ENCODE measurements around the gene HAO2.

The HAO2 gene

DNA sequence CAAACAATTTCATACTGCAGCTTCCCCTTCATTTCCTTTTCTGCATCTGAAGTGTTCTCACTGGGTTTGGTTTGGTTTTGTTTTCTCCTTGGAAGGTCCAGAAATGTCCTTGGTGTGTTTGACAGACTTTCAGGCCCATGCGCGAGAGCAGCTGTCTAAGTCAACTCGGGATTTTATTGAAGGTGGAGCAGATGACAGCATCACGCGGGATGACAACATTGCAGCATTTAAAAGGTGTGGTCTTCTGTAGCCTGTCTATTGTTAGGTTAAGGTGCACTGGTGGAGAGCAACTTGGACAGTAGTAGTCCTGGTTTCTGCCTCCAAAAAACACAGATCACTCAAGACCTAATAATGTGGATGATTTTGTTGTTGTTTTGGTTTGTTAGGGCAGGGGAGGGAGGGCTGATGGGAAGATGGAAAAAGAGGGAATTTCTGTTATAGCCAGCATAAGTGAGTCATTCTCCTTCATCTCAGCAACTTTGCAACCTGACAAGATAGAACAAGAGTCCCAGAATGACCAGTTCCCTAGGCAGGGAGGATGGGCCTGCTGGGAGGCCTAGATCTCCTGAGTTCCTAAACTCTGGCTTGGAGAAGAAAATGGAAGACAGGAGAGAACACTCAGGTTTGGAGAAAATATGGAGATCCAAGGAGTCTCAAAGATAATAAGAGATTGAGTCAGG, 12.5 kb downstream of the HAO2 start:
- no peak for DNase-seq

DNA sequence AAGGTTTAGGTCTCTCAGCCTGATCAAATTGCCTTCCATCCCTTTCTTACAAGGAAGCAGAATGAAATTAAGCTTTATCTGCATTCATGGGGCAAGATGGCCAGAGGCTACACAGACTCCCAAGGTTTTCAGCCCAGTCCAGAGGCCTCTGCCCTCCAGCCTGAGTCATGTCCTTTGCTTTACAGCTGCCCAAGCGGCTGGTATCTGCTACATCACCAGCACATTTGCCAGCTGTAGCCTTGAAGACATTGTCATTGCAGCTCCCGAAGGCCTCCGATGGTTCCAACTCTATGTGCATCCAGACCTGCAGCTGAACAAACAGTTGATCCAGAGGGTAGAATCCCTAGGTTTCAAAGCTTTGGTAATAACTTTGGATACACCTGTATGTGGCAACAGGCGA, 16.0 kb downstream of the HAO2 start:
- no peak for DNase-seq

DNA sequence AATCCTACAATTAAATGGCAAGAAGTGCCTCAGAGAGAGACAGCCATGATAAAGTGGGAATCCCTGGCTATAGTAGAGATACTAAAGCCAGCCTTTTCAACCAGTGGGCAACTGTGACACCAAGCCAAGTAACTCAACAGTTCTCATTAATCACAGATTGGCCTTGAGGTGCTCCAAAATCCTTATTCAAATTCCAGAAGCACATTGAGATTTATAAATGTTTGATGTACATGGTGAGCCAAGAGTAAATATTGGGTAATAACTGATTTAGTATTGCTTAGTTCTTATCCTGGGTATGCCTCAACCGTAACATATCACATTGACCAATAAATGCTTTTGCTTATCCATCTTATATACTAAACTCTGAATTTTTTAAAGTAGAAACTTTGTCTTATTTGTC, 17.1 kb downstream of the HAO2 start:
- no peak for DNase-seq

DNA sequence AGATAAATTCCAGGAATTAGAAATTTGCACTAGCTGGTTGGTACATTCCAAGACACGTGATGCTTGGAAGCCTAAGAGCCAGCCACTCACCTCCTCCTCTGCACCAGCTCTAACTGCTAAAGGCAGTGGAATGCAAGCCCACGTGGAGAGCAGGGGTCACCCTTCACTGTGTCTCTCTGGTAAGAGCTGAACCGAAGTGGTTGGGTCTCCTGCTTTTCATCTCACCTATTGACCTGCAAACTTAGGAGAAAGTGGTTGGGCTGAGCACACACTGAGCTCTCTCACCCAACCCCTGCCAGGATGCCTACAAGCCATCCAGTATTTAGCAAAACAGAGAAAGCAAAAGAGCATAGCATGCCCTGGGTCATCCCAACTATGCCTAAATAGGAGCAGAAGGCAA, 19.3 kb downstream of the HAO2 start:
- DNase-seq = no peak

DNA sequence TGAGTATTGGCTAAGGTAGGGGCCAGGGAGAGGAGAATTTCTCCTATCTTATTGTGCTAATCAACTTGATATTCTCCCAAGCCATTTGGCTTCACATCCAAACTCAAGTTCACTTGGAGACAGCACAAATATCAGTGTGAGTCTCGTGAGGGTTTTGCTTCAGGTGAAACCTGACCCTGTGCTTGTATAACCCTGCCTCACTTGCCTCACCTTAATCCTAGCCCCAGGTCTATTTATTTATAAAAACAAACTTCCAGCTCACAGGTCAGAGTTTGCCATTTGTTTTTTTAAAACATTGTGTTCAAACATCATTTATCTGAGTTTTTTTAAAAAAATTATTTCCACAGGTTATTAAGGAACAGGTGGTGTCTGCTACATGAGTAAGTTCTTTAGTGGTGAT, 19.9 kb downstream of the HAO2 start:
- DNase-seq = no peak

DNA sequence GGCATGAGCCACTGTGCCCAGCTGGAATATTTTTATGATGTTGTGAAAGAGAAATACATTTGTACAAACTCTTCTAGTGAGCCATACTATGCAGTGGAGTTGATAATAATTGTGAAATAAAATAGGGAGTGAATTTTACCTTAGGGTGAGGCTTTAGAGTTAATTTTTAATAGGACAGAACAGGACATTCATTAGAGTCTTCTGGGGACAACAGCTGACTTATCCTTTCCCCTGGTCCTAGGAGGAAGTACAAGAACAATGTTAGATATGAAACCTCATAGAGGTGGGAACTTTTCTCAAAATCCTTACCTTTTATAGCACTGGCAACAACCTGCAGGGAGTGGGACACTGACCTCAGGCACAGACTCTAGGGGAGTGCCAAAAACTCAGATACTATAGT, 21.9 kb downstream of the HAO2 start:
- no peak for DNase-seq

DNA sequence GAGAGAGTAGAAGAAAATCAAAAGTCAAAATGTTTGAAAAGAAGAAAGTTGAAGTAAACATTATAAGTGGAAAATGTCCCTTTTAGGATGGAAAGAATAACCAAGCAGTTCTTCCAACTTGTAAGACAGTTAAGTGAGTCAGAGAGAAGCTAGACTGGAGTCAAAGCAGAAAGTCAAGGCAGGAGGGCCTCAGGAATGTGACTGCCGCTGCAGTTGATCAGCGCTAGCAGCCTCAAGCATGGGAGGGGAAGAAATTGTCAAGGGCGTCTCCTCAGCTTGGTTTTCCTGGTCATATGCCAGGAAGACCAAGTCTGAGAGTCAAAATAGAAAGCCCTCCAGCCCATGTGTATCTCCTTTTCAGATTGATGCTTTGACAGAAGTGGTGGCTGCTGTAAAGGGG, 23.2 kb downstream of the HAO2 start:
- DNase-seq = no peak

DNA sequence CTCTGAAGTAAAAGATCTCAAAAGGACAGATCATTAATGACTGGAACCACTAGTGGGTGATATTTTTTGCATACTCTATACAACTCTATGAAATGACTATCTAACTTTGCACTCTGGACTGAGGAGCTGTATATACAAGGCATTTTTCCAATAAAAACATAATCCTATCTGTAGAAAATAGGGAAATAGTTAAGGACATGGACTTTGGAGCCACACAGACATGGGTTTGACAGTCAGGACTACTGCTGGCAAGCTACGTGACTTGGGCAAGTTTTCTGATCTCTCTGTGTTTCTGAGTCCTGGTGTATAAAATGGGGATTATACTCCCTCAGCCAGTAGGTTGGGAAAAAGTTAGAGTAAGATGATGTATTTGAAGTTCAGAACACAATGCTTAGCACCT, 25.5 kb downstream of the HAO2 start:
- DNase-seq = no peak

DNA sequence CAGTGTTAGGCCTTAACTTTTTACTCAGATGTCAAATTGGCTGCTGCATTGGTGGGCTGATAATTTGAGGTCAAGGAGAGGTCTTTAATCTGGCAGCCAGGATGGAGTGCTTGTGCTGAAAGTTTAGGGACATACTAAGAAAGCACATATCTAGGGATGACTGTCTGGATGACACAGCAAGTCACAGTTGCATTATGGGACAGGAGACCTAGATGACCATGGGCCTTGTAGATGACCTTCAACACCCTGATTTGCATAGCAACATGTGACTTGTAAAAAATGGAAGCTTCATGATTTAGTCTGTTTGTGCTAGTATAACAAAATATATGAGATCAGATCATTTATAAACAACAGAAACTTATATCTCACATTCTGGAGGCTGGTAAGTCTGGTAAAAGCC, 28.4 kb downstream of the HAO2 start:
- no peak for DNase-seq

DNA sequence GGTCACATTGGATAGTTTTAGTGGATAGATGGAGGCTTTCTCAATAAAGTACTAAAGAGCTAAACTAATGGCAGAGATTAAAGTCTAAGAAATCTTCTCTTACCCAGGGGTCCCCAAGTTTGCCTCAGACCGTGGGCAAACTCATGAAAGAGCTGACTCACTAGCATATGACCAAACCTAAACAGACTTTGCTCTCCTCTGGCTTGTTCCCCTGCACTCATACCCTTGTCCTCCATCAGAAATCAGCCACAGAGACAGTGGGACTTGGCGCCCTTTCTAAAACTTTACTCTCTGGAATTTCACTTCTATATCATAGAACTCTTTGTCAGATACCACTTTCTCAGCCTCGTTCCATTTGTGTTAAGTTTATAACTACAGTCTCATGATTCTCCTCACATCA, 29.4 kb downstream of the HAO2 start:
- no peak for DNase-seq

DNA sequence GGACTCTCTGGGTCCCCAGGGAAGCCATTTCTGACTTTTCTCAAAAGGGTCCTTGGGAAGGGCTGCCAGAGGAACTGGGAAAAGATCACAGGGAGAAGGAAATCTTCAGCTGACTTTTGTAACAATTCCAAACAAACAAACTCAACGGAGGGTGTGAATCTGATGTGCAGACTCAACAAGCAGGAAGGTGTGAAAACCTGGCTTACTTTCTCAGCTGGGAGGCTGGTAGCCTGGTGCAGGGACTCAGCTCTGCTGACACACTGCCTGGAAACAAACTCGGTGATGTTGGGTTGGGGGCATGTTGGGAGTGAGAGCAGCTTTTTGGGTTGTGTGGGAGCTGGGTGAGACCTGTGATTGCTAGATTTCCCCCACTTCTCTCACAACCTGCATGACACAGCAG, 36.2 kb downstream of the HAO2 start:
- DNase-seq = no peak

DNA sequence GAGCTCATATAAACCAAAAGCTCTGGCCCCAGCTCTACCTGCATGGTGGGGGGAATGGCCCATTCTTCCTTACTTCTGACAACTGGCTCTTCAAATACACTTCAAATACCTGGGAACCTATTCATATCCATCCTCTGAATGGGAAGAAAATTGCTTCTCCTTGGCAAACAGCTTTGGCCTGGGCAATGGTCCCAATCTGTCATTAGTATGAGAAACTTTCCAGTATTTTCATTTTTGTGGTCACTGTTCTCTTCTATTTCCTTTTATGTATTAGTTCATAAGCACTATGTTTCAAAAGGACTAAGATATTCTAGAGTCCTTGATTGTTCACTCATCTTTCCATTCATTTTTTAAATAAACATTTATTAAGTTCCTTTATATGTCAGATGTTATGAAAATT, 41.1 kb downstream of the HAO2 start:
- DNase-seq = no peak

DNA sequence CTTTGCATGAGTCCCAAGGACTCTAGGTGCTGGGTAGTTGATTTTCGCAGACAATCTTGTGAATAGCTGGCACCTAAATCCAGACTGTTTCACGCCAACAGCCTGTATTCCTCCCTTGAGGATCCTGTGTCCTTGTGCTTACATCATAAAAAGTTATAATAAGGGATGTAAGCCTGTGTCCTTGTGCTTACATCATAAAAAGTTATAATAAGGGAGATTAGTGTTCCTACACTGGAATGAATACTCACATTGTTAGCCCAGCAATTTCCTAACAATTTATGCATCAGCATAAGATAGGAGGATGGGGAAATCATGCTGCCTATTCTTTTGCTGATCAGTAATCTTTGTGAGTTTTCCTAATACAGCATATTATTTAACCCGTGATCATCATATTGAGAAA, 42.4 kb downstream of the HAO2 start:
- DNase-seq = no peak

DNA sequence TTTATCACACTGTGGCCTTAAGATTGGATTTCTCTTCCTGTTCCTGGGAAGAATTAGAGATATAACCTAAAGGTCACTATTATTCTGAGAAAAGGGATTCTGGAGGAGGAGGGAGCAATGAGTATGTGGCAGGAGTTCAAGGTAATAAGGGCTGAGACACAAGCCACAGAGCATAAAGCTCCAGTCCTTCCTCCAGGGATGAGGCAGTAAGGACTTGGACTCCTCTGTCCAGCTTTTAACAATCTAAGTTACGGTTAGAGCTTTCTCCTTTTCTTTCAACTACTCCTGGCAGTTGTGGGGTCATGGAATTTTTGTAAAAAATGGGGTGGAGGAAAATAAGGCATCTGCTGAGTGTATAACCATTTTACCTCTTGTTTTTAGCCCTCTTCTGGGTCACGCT, 46.4 kb downstream of the HAO2 start, which contains the start of gene HSD3B2:
Gene HSD3B2 (plus strand): TSS at position 201 of the 400 bp plus-strand sequence. CDS start 270 bp downstream, outside the sequence.
- DNase-seq = no peak

DNA sequence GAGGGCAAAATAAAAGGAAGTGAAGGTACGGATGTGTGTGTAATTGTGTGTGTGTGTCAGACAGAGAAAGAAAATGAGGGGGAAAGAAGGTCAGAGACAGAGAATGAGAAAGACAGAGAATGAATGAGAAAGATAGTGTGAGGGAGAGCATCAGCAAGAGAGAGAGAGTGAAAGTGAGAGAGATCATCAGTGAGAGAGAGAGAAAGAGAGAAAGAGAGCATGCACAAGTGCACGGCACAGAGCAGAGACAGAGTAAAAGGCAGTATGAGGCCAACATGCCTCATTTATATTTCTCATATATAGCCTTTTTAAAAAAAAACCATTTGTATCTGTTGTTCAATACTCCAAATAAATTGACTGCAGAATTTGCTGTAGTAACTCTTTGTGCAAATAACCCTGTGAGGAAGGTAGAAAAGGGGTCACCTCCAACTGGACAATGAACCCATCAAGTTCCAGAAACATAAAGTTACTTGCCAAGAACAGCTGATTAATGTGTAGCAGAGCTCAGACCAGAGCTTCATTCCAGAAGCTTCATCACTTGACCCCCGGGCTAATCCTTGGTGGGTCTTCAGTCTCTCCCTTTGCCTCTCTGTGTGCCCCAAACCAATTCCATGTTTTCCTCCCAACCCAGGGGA, 47.5 kb downstream of the HAO2 start:
- no peak for DNase-seq

DNA sequence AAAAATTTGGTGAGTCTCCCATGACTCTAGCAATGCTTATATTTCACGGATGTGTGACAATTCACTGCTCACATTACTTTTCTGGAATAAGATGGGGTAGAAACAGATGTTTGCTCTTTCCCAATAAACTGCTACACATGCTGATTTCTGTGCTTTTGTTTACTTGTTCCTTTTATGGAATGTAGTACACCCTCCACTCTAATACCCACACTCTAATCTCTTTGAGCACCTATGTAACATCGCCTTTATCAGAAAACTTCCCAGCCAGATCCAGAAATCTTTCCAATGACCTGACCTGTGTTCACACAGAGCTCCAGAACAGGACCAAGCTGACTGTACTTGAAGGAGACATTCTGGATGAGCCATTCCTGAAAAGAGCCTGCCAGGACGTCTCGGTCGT, 50.5 kb downstream of the HAO2 start:
- DNase-seq = no peak

DNA sequence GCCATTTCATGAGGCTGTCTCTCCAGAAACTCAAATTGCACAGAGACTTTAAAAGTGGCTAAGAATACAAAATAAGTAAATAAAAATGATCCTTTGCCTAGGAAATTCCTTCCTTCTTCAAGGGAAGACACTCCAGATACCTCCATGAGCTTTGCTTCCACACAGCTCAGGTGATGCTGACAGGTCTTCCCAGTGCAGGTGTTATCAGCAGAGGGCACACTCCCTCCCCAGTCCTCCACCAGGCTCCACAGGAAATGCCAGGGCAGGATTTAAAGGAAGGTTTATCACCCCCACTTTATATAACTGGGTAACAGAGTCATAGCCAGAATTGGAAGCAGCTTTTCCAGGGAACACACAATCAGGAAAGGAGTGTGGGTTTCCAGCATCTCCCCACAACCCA, 52.1 kb downstream of the HAO2 start:
- DNase-seq = no peak

DNA sequence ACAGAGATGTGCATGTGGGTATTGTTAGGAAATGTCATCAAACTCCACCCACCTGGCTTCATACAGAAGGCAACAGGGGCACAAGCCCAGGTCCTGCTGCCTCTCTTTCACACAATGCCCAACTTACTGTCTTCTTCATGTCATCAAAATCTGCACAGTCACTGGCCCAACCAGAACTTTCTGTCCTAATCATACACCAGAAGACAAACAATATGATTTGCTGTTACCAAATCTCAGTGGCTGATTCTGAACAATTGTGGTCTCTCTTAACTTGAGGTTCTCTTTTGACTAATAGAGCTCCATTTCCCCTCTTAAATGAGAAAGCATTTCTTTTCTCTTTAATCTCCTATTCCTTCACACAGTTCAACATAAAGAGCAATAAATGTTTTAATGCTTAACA, 54.0 kb downstream of the HAO2 start:
- no peak for DNase-seq

DNA sequence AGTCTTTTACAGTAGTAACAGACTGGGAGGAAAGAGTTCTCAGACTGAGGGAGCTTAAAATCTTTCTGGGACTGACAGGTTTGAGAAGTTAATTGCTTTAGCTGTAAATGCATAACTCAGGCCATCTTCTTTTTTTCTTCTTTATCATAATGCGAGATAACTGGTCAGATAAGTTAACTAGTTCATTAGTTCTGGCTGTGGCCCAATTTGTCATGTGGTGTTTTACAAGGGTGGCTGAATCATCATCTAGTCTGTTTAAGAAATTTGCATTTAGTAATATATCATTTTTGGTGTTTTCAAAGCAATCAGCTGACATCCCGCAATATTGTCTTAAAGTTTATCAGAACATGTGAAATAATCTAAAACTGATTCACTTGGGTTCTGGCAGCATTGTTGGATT, 60.4 kb downstream of the HAO2 start:
- no peak for DNase-seq

DNA sequence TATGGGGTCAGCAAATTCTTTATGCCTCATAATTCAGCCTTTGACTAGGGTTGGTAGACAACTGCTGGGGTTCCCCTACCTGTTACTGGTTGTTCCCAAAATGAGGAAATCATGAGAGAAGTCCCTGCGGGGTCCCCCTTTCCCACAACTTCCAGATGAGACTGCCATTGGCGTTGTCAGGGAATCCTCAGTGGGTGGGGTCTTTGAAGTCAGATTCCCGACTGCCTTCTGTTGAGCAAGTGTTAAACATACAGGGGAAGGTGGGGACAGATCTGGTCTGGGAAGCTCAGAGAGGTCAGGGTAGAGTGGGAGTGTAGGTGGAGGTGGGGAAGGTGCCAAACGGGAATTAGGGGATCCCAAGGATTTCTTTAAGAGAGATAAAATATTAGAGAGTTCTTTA, 61.1 kb downstream of the HAO2 start:
- DNase-seq = no peak

DNA sequence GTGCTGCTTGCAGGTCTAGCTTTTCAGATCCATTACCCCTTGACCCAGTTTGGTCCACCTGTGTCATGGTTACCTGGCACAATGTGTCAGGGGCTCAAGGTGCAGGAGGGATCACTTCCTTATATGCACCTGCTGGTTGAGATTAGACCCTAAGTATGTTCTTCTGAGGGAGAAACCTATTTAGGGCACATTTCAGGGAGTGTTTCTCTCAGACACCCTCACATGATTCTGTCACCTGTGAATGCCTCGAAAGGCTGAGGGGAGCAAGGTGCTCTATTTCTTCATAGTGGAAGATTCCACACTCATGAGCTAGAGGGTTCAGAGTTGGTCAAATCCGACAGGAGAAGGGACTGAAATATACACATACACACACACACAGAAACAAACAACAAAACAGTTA, 61.9 kb downstream of the HAO2 start:
- DNase-seq = no peak

DNA sequence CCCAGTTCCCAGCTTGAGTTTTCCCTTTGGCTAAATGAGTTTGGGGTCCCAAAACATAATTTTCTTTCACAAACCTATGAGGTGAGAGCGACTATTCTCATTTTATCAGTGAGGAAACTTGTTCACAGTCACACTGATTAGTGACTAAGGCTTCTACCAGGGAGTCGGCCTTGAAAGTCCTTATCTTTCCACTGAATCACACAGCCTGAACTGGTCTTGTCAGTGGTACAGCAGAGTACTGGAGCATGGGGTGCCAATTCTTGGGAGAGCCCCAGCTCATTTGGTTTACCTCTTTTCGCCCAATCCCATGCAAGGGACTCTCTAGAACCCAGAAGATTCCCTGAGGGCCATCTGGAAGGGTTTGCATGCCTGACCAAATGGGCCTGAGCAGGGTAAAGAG, 63.3 kb downstream of the HAO2 start:
- no peak for DNase-seq

DNA sequence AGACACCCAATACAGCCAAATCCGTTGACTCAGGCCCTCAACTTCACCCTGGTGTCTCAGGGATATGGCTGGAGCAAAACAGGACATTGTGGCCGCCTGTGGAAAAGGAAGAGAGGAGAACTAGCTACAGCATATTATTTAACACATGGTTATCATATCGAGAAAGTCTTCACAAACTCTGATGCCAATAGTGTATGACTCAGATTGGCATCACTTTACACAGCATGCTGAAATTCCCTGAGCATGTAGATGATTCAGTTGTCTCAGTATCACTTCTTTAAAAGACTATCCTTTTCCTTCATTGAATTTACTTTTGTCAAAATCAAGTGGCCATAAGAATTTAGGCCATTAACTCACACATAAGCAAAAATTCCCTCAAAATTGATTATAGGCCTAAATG, 66.5 kb downstream of the HAO2 start:
- DNase-seq = no peak

DNA sequence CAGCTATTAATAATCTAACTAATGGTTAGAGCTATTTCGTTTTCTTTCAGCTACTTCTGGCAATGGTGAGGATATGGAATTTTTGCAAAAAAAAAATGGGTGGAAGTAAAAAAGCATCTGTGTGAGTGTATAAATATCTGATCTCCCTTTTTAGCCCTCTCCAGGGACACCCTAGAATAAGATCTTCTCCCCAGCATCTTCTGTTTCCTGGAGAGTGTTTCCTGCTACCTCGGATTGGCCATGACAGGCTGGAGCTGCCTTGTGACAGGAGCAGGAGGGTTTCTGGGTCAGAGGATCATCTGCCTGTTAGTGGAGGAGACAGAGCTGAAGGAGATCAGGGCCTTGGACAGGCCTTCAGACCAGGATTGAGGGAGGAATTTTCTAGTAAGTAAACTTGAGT, 70.2 kb downstream of the HAO2 start:
- DNase-seq = no peak

DNA sequence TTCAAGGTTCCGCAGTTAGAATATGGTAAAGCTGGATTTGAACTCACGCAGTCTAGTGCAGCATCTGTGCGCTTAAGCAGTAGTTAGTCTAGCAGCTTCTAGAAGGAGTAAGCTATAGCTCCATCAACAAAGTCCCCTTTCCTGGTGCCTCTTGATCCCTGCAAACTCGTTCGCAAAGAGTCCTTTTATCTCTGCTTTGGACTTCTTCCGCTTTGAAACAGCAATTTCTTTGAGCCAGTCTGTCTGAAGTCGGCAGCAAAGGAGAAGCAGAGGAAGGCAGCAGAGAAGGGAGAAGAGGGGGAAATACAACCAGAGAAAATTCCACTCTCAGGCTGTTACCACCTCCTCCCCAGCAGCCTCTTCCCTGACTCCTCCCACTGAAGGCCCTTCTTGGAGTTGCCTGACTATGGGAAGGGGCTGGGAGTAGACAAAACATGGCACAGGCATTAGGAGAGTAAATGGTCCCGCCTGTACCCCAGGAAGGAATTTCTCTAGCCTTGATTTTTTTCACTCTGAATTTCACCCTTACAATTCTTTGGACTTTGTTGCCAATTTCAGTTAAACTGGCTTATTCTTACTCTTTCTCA, 72.2 kb downstream of the HAO2 start:
- no peak for DNase-seq

Measured in activated CD4-positive, alpha-beta T cell treated with anti-CD3 and anti-CD28 coated beads, Interleukin-10, Interleukin-2, amounts not matched to agents 100 ng/mL and 50 ng/mL, durations not matched to agents 16 hours and 8 hours (primary cell).